ENCODE data around the gene DUSP8.

Gene DUSP8

DNA sequence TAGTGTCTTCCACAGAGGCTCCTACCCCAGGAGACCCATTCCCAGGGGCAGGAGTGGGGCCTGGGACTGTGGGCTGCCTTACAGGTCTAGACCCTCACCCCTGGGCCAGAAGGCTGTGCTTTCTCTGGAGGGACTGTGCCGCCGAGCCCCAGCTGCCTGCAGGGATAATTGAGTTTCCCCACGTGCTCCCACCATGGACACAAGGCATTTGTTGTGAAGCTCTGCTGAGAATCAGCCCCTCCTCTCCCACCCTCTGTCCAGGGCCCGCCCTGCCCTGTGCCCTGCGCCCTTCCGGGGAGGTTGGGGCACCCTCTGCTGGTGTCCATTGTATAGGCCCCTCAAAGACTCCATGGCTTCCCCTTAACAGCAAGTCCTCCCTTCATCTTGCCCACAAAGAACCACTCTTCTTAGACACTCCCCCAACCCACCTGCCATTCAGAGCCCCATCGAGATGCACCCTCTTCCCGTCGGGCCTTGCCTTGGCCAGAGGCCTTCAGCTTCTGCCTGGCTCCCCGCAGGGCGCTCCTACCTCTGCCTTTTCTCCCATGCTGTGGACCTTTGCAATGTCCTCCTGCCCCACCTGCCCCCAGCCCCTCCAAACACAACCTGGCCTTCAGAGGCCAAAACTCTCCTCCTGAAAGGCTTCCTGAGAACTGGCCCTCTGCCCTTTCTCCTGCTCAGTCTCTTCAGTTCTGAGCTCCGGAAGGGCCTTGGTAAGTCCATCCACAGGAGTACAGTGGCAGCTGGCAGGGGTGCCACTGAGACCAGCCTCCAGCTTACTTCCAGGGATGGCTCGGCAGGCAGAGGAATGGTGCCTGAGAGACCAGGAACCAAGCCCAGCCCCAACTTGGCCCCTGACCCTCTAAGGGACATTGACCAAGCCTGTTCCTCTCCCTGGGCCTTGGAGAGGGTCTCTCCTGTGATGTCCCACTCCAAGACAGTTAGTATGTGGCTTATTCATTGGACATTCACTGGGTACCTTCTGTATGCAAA lies 22.4 kb downstream of the DUSP8 start:
- no peak for DNase-seq

DNA sequence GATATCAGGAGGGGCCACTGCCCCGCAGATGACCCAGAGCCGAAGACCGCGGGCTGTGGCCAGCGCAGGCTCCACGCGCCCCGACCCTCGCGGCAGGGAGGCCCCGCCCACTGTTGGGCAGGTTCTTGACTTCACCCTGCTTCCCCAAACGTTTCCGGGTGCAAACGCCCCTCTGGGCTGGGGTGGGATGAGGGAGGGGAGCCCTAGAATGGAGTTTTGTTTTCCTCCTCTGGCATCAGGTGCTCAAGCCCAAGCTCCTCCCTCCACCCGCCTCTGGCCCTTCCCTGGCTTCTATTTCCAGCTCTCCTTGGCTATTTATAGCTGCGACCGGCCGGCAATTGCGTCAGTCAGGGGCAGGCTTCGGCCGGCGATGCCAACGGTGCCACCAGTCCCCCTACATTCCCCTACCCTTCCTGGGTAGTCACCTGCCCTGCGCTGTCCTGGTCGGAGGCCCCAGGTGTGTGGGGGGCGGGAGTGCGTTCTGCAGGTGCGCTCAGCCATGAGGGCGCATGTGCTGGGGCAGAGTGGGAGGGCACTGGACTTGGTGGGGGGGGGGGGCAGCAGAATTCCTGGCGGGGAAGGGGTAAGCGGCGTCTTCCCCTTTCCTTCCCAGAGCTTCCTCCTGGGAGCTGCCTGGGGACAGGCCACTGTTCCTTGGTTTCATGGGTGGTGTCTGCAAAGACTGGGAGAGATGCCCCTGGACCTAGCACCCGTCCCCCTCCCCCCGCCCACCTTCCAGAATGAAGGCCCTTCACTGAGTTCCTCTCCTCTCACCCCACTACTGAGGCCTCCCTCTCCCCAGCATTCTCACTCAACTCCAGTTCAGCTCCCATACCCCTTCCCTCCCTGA lies 23.6 kb downstream of the DUSP8 start:
- DNase-seq: peak; percentile 68

GRCh38 chr11:1547467-1548098 lies 24.5 kb downstream of the DUSP8 start:
- no peak for DNase-seq

DNA sequence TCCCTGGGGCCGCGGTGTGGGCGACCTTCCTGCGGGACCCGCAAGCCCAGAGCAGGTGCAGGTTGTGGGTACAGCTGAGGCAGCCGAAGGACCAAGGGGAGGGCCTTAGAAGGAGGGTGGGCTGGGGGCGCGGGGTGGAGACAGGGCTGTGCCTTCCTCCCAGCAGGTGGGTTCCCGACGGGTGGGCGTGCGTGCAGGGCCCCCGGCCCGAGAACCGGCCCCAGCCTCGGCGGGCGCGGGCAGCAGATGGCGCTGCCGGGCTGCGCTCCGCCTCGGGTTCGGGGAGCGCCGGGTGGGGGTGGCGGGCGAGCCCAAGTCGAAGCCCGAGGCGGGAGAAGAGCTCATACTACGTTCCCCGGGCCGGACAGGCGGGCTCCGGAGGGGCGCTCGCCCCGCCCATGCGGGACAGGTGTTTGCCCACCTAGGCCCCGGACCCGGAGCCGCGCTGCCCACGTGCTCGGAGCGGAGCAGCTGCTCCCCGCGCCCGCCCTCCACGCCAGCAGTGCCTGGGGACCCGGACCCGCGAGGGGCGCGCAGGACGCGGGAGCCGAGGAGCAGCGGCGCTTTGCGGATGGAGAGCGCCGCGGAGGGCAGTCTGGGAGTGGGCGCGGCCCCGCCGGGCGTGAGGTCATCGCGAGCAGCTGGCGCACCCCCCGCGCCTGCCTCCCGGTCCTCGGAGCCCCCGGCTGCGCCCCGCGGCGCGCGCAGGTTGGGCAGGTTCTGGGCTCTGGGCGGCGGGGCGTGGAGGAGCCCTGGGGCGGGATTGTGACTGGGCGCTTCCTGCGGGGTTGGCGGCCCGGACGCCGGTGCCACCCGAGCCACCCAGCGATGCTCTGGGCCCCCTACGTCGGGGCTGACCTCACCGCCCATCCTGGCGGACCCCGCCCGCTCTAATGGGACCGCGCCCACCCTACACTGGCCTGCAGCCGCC lies 25.3 kb downstream of the DUSP8 start:
- DNase-seq: peak; percentile 57

DNA sequence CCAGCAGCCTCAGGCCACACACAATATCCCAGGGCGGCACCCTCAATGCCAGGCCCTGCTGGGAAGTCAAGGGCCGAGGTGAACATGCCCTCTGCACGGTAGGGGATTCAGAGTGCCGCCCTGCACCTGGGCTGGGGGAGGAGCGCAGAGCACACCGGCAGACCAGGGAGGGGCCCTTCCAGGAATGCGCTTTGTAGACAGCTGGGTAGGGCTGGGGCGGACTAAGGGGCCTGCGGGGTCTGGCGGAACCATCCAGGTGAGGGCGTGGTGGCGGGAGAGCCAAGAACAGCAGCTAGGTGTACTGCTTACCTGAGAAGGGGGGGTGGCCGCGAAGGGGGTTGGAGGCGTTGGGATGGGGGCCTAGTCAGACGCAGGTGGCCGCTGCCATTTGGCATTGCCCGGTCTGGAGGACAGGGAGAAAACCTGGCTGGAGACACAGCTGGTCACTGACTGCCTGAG lies 26.0 kb downstream of the DUSP8 start:
- no peak for DNase-seq

DNA sequence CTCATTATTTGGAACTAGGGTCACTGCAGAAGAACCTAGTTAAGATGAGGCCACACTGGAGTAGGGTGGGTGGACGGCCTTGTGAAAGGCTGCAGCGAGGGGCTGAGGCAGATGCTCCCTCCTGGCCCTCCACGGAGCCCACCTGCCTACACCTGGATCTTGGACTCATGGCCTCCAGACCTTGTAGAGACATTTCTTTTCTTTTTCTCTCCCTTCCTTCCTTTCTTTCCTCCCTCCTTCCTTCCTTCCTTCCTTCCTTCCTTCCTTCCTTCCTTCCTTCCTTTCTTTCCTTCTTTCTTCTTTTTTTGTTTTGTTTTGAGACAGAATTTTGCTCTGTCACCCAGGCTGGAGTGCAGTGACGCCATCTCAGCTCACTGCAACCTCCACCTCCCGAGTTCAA lies 26.6 kb downstream of the DUSP8 start:
- DNase-seq: no peak

DNA sequence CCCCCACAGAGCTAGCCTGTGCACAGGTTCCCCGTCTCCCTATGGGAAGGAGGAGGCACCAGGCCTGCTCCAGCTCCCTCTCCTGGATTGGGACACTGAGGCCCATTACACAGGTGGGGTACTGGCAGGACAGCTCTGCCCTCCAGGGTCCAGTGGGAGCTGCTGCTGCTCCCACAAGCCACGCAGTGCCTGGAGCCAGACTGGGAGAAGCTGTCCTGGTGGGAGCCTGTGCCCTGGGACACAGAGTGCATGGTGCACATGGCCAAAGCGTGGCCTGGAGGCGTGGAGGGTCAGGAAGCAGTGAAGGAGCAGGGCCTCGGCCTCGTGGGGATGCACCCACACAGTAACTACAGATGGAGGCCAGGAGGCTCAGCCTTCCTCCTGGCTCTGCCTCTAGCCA lies 27.5 kb downstream of the DUSP8 start:
- DNase-seq: no peak

DNA sequence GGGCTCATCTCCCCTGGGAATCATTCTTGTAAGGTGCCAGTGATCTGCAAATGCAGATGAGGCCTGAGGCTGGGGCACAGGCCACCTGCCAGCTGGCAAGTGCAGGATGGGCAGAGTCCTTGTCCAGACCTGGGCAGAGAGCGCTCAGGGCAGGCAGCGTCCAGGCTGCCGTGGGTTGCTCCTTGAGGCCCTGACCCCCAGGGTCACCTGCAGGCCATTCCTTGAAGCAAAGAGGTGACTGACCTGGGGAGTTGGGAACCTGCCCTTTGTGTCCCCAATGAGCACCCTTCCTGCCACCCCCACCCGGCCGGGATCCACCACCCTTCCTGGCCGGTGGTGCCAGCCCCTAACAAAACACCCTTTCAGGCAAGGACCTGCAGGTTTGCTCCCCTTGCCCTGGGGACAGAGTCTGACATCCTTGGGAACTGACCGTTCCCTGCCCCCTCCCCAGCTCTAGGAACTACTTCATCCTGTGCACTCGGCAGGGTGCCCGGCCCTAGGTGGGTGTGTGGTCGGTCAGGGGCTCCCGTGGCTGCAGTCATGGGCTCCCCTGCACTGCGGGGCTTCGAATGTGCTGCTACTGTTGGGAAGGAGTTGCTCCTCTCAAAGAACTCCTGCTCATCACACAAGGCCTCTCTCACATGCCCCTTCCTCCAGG lies 28.3 kb downstream of the DUSP8 start:
- no peak for DNase-seq

DNA sequence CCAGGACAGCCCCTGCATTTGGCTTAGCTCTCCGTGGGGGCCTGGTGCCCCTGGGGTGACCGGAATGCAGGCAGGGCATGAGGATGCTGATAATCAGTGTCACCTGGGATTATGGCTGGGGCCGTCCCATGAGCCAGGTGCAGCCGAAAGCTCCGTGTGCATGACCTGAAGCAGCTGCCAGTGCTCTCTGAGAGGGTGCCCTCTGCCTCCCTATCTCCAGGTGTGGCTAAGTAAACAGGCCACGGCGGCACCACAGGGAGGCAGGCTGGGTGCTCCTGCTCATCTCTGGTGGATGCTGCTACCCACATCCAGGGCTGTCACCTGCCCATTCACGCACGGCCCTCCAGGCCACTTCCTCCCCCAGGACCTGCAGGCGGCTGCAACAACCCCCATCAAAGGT lies 29.8 kb downstream of the DUSP8 start:
- no peak for DNase-seq

DNA sequence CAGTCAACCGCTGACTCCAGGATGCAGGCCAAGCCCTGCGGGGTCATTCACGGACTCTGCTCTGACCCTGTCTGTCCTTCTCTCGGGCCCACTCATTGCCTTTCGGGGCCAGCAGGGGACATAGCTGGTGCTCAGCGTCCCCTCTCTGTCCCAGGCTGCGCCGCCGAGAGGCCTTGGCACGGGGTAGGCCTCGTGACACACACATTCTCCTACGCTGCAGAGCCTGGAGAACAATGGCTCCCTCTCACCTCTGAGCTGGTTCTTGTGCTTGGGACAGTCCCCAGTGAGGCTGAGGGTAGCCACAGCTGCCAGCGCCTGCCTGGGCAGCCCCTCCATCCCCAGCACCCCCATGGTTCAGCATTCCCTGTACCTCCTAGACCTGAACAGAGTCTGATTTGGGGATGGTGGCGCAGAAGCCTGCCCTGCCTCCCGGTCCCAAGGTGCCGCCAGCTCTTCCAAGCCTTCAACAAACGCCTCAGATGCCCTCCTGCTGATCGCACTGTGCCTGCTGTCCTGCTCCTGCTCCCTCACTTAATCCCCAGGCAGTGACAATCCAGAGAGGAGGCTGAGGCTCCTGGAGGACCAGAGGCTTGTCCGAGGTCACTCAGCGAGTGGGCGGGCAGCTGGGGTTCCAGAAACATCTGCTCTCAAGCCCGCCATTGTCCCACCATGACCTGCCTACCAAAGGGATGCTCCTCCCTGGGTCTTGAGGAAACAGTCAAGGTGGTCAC lies 30.4 kb downstream of the DUSP8 start:
- no peak for DNase-seq

- DNase-seq: no peak
Measured at GRCh38 chr11:1540074-1540473, 32.0 kb downstream of the DUSP8 start.

- DNase-seq: no peak
Measured at GRCh38 chr11:1538153-1538552, 33.9 kb downstream of the DUSP8 start.

DNA sequence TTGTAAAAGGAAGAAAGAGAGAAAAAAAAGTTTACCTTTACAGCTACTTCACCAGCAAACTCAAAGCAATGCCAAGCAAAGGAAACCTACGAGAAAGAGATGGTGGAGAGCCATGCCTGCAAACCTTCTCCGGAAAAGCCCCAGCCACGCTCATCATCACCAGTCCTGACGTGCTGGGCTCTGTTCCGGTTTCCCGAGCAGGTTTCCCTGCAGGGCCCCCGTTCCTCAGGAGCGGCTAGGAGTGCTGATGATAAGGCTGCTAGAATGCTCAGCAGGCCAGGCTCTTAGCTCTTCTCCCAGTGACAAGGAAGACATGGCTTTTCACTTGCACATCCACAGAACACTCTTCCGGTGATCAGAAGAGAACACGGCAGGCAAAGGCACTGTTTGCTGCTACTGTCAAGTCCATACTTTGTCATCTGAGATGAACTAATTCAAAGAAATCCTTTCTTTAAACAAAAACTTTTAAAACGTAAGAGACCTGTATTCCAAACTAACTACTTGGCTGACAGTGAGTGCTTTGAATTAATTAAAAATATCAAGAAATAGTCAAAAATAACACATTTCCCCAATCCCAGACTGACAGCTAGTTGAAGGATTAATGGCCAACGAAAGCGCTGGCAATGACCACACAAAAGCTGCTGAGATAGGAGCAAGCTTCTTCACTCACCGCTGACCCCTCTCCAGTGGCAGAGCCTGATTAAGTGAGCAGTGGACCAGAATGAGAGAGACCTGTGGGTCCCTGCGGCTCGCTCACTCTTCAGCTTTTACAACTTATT lies 35.8 kb downstream of the DUSP8 start:
- DNase-seq: no peak

DNA sequence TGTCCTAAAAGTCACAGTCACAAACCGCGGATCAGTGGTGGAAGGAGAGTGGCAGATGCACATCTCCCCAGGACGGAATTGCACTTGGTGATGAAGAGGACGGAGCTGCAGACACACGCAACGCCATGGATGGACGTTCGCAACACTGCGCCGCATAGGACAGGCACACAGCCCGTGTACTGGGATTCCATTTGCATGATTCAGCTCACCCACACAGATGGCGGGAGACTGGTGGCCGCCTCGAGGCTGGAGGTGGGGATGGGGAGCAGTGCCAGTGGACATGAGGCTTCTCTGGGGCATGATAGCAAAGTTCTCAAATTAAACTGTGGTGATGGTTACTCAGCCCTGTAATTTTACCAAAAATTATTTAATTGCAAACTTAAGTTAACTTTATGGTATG lies 37.4 kb downstream of the DUSP8 start:
- no peak for DNase-seq

- DNase-seq: no peak
Measured at GRCh38 chr11:1534171-1534570, 37.9 kb downstream of the DUSP8 start.

DNA sequence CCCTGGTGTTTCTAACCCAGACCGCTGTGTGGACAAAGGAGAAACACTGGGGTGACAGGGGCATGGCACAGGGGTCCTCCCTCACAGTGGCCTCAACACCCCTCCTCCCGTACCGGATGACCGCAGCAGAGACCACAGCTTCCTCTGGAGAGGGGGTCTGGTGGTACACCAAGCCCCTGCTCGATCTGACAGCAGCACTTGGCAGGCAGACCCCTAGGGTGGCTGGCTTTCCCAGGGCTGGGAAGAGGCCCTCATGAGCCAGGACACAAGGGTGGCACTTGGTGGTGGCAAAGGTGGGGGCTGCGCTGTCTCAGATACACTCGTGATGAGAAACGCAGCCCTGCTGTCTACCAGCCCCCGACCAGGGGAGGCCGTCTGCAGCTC lies 38.7 kb downstream of the DUSP8 start:
- DNase-seq: no peak

GRCh38 chr11:1532606-1533341 lies 39.3 kb downstream of the DUSP8 start:
- no peak for DNase-seq

DNA sequence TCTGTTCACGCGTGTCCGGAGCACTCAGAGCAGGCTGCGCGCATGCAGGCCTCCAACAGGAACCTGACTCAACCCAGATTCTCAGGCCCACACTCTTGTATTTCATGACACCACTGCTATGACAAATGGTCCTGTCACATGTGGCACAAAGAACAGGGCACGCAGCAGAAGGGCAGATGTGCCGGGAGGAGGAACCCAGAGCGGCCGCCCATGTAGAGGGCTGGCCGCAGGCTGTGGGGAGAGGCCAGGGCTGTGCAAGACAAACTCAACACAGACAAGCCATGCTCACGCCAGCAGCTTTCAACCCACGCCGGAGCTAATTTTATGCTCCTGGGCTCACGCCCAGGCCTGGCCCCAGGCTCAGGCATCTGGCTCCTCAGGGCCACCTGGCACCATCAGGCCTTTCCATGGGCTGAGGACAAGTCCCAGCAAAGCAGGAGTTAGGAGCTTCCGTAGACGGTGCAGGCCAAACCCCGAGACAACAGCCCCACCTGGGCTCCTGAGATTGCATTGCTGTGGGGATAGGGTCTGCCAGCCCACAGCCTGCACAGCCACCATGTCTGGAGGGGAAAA lies 40.0 kb downstream of the DUSP8 start:
- DNase-seq: peak; percentile 78

Measured in right hindlimb (tissue), 1 donor.